ENCODE measurements around the gene RHOF. TPM values are rescaled to one million over a fixed set of nuclear protein-coding genes. Genes with fewer than 3 reads are reported as not detected.

Gene RHOF
- total RNA-seq, 4 donors from 2014 or later: 3.2 to 20.4 (median 6.2) TPM

GRCh38 chr12:121775501-121775900 is 18.0 kb downstream of the RHOF start:
- no peak for DNase-seq
- Histone ChIP-seq H3K4me3 (no peak overlapping the region), H3K4me1 (peaks cover 7 to 22% (median 10%) of the 10 kb centered on the region in 3 donors), H3K27me3 (no peaks in the 10 kb centered on the region), H3K36me3 (peaks cover 0 to 20% (median 0%) of the 10 kb centered on the region in 3 donors), H3K27ac (no peak overlapping the region), H3K9me3 (no peaks in the 10 kb centered on the region)
- intact Hi-C loops (cut with DNase I): no loop called here
- TF ChIP-seq, protein P1, sequence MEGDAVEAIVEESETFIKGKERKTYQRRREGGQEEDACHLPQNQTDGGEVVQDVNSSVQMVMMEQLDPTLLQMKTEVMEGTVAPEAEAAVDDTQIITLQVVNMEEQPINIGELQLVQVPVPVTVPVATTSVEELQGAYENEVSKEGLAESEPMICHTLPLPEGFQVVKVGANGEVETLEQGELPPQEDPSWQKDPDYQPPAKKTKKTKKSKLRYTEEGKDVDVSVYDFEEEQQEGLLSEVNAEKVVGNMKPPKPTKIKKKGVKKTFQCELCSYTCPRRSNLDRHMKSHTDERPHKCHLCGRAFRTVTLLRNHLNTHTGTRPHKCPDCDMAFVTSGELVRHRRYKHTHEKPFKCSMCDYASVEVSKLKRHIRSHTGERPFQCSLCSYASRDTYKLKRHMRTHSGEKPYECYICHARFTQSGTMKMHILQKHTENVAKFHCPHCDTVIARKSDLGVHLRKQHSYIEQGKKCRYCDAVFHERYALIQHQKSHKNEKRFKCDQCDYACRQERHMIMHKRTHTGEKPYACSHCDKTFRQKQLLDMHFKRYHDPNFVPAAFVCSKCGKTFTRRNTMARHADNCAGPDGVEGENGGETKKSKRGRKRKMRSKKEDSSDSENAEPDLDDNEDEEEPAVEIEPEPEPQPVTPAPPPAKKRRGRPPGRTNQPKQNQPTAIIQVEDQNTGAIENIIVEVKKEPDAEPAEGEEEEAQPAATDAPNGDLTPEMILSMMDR (IDR thresholded peaks at IDR 0.05): no peak
- TF ChIP-seq POLR2A (IDR thresholded peaks at IDR 0.05): no peak
- 80 to 90% methylated on average over 1 to 2 of the region's 16 CpGs for WGBS, 2 donors

GRCh38 chr12:121774968-121775474 is 18.5 kb downstream of the RHOF start:
- Histone ChIP-seq H3K36me3 (peaks cover 0 to 16% (median 0%) of the 10 kb centered on the region in 3 donors), H3K9me3 (no peaks in the 10 kb centered on the region), H3K27me3 (no peaks in the 10 kb centered on the region), H3K4me3 (no peak overlapping the region), H3K27ac (no peak overlapping the region), H3K4me1 (peaks cover 7 to 22% (median 10%) of the 10 kb centered on the region in 3 donors)
- intact Hi-C loops (cut with DNase I): loop anchor here (5.0 kb wide), 1 partner anchor 73 kb away; no protein-coding TSS in a partner anchor
- TF ChIP-seq, protein P1 (IDR thresholded peaks at IDR 0.05): no peak
- TF ChIP-seq POLR2A (IDR thresholded peaks at IDR 0.05): no peak
- 24% methylated on average over 2 of the region's 14 CpGs; no CpG with 5 or more reads in 1 of the 2 donors for WGBS, 2 donors
- DNase-seq: no peak

GRCh38 chr12:121773011-121773777 is 20.3 kb downstream of the RHOF start:
- Histone ChIP-seq H3K4me3 (no peak overlapping the region), H3K27ac (peak overlapping the region in 3 of 4 donors; percentile 6 to 50 (median 25)), H3K36me3 (no peaks in the 10 kb centered on the region), H3K4me1 (peaks cover 10 to 31% (median 10%) of the 10 kb centered on the region in 3 donors), H3K9me3 (no peaks in the 10 kb centered on the region), H3K27me3 (no peaks in the 10 kb centered on the region)
- no peak for DNase-seq
- WGBS, 2 donors: 48 to 52% methylated on average over 5 to 9 of the region's 14 CpGs
- intact Hi-C loops (cut with DNase I): loop anchor here (5.0 kb wide), 1 partner anchor 71 kb away; no protein-coding TSS in a partner anchor
- no peak for TF ChIP-seq POLR2A (IDR thresholded peaks at IDR 0.05)
- TF ChIP-seq, protein P1 (IDR thresholded peaks at IDR 0.05): peak; percentile 79 to 92 (median 88)

DNA sequence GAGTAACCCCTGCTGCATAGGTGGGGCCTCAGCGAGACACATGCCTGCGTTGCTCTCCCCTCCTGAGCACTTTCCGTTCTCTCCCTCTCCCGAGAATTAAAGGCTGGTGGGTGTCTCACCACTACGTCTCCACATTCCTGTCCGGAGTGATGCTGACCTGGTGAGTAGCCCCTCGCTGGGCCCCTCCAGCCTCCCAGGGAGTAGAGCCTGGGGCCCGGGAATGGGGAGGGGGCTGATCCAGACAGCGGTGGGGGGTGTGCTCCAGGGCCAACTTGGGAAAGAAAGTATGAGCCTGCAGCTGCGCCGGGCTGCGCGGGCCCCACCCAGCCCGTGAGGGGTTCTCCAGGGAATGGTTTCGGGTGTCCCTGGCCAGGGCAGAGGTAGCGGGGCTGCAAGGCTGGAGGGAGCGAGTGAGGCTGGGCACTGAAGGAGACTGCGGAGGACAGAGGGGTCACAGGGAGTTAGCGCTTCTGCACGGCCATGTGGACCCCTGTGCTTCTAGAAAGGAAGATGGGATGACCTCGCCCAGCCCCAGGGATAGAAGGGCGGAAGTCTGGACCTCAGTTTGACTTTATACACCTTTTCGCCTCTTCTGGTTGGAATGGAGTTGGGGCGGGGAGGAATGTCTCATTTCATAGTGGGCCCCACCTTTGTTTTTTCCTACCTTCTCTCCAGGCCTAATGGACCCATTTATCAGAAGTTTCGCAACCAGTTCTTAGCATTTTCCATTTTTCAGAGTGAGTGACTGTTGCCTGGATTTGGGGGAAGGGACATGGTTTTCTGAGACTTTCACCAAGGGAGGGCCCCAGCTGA is 22.5 kb downstream of the RHOF start:
- 87 to 91% methylated on average over 13 to 20 of the region's 25 CpGs for WGBS, 2 donors
- H3K27ac ChIP-seq: no peak overlapping the region
- intact Hi-C loops (cut with DNase I): loop anchor here (5.0 kb wide), 1 partner anchor 69 kb away; no protein-coding TSS in a partner anchor

More for the DNA sequence above, 22.5 kb downstream of the RHOF start:
- Histone ChIP-seq H3K4me3 (no peak overlapping the region), H3K9me3 (no peaks in the 10 kb centered on the region), H3K27me3 (no peaks in the 10 kb centered on the region), H3K36me3 (no peaks in the 10 kb centered on the region), H3K4me1 (peaks cover 7 to 37% (median 17%) of the 10 kb centered on the region in 3 donors)
- no peak for DNase-seq
- no peak for TF ChIP-seq POLR2A (IDR thresholded peaks at IDR 0.05)
- TF ChIP-seq, protein P1 (IDR thresholded peaks at IDR 0.05): no peak

All from esophagus squamous epithelium (tissue), 5 donors.